HG03159 (cell line): Measurements from ENCODE around the gene ZNF281.
A peak's percentile ranks its signal among the peaks of the same experiment; 100 is the strongest.
"Not testable (repeated sequence)": the region's sequence is repeated elsewhere in the genome, so short reads cannot be mapped to it uniquely, and the experiment has no call there.

ENCODE experiments used
- ATAC-seq: cut with Tn5 transposase; IDR thresholded peaks from one replicate; pipeline ENCODE4 v1.9.1; 2021; ENCODE audit warnings: mild to moderate bottlenecking, moderate library complexity; ENCODE audit not compliant: unreplicated experiment

Gene ZNF281

GRCh38 chr1:200365897-200366426 is 43.9 kb downstream of the ZNF281 start:
- ATAC-seq, result no peak

GRCh38 chr1:200364831-200365230 is 45.0 kb downstream of the ZNF281 start:
- ATAC-seq, result no peak

- no peak for ATAC-seq
Observed at GRCh38 chr1:200364091-200364759, 45.6 kb downstream of the ZNF281 start.

GRCh38 chr1:200363264-200363933 is 46.4 kb downstream of the ZNF281 start:
- ATAC-seq, result peak; percentile 59

GRCh38 chr1:200362421-200362820 is 47.4 kb downstream of the ZNF281 start:
- no peak for ATAC-seq

GRCh38 chr1:200359610-200360163 is 50.1 kb downstream of the ZNF281 start:
- ATAC-seq, result no peak

- ATAC-seq, result not testable (repeated sequence)
Observed at GRCh38 chr1:200357925-200358324, 51.9 kb downstream of the ZNF281 start.

GRCh38 chr1:200355801-200356200 is 54.0 kb downstream of the ZNF281 start:
- ATAC-seq, result no peak
